Endothelial cell of umbilical vein (primary cell): ENCODE data around the gene CLDN14. TPM values are rescaled to one million over a fixed set of nuclear protein-coding genes. Genes with fewer than 3 reads are reported as not detected.
A peak's percentile ranks its signal among the peaks of the same experiment; 100 is the strongest.

Source experiments
- BruUV-seq: library from RNA; stranded (reverse); fragments of 400-500 nt; replicated peaks from 2 replicates; lab custom pipeline; 2021; lab: Mats Ljungman, UMichigan
- CTCF ChIA-PET: fragments of 300-600, 350-600 bp; sonication (Branson Sonifier 250); formaldehyde crosslinking; loops from one replicate; lab custom pipeline; 2021; ENCODE audit warnings: antibody characterized with exemption, inconsistent platforms; lab: Charles Lee
- POLR2A ChIA-PET: fragments of 300-600, 350-600 bp; sonication (Branson Sonifier 250); formaldehyde crosslinking; loops from one replicate; lab custom pipeline; 2021; ENCODE audit warnings: antibody characterized with exemption, inconsistent platforms; lab: Charles Lee
- DNase-seq: peaks from one replicate; pipeline ENCODE4 v3.0.0-alpha.2; 2011; ENCODE audit warnings: low read depth, low spot score
- FAIRE-seq: peaks from 2 replicates; lab custom pipeline; 2011; peaks lifted over from hg19 to GRCh38; lab: Jason Lieb, UNC
- H2AFZ ChIP-seq: 2 replicates; pipeline ENCODE4 v1.6.0; 2012; ENCODE audit warnings: low read depth, low read length, control low read depth, inconsistent platforms
- H3K27ac ChIP-seq: 2 replicates; pipeline ENCODE4 v1.5.1; 2011; ENCODE audit warnings: low read depth, mild to moderate bottlenecking, control low read depth, low read length, moderate library complexity; ENCODE audit not compliant: insufficient read depth
- H3K27me3 ChIP-seq, 2 experiments: 2 replicates each; pipeline versions ENCODE4 v1.6.0 to v1.6.1; 2011; ENCODE audit warnings: low read length in 2 of 2, mixed read lengths in 1 of 2; ENCODE audit not compliant: control insufficient read depth in 2 of 2, insufficient read depth in 2 of 2
- H3K36me3 ChIP-seq, 2 experiments: 2 replicates in 1 of 2; 3 replicates in 1 of 2; pipeline ENCODE4 v1.5.1; 2011; ENCODE audit warnings: low read length in 2 of 2, mild to moderate bottlenecking in 1 of 2, moderate library complexity in 1 of 2; ENCODE audit not compliant: control insufficient read depth in 2 of 2, insufficient read depth in 2 of 2; ENCODE audit errors: extremely low read depth in 1 of 2
- H3K4me1 ChIP-seq: 3 replicates; pipeline ENCODE4 v1.5.1; 2011; ENCODE audit warnings: mild to moderate bottlenecking, low read length; ENCODE audit not compliant: control insufficient read depth, insufficient read depth; ENCODE audit errors: extremely low read depth
- H3K4me2 ChIP-seq: 2 replicates; pipeline ENCODE4 v1.6.1; 2011; ENCODE audit warnings: low read length, control low read depth, mixed read lengths; ENCODE audit not compliant: insufficient read depth
- H3K4me3 ChIP-seq, 3 experiments: fragments of 200-600 bp in 1 of 3; sonication (generic), shearing (Covaris generic) in 1 of 3; replicated peaks in 1 of 3; 2 replicates each; pipeline ENCODE4 v1.5.1; 2011 to 2016; ENCODE audit warnings: control low read depth in 3 of 3, low read length in 3 of 3, mild to moderate bottlenecking in 2 of 3, inconsistent platforms in 1 of 3, low read depth in 1 of 3, moderate library complexity in 1 of 3; ENCODE audit not compliant: insufficient read depth in 1 of 3
- H3K79me2 ChIP-seq: 2 replicates; pipeline ENCODE4 v1.6.0; 2012; ENCODE audit warnings: low read length, inconsistent platforms; ENCODE audit not compliant: control insufficient read depth, insufficient read depth
- H3K9ac ChIP-seq: replicated peaks from 2 replicates; pipeline ENCODE3; 2011; ENCODE audit warnings: low read length, control low read depth; ENCODE audit not compliant: insufficient read depth; ENCODE audit errors: extremely low read depth
- H3K9me1 ChIP-seq: replicated peaks from 3 replicates; pipeline ENCODE4 v1.6.0; 2011; ENCODE audit warnings: mild to moderate bottlenecking, low read length; ENCODE audit not compliant: control insufficient read depth, insufficient read depth; ENCODE audit errors: extremely low read depth
- H3K9me3 ChIP-seq: replicated peaks from 2 replicates; pipeline ENCODE4 v1.5.1; 2012; ENCODE audit warnings: low read length, inconsistent platforms; ENCODE audit not compliant: control insufficient read depth, insufficient read depth
- H4K20me1 ChIP-seq: replicated peaks from 2 replicates; pipeline ENCODE3; 2011; ENCODE audit warnings: mild to moderate bottlenecking, low read length; ENCODE audit not compliant: control insufficient read depth, insufficient read depth; ENCODE audit errors: extremely low read depth
- CTCF ChIP-seq, 2 donors: IDR thresholded peaks; 1 replicate in 1 of 2; 2 replicates in 1 of 2; pipeline ENCODE4 v1.5.1; 2011; ENCODE audit warnings: low read length in 2 of 2, mild to moderate bottlenecking in 2 of 2, moderate library complexity in 2 of 2, control low read depth in 1 of 2, inconsistent platforms in 1 of 2, low read depth in 1 of 2; ENCODE audit not compliant: insufficient read depth in 1 of 2; ENCODE audit errors: extremely low read depth in 1 of 2
- EZH2 ChIP-seq: IDR thresholded peaks from 2 replicates; pipeline ENCODE4 v1.6.1; 2012; ENCODE audit warnings: borderline replicate concordance, low read depth, mild to moderate bottlenecking, moderate library complexity, low read length, inconsistent platforms; ENCODE audit not compliant: severe bottlenecking
- FOS ChIP-seq: IDR thresholded peaks from 2 replicates; pipeline ENCODE4 v1.6.1; 2011; ENCODE audit warnings: mild to moderate bottlenecking, low read length, moderate library complexity, borderline replicate concordance; ENCODE audit not compliant: insufficient read depth
- GATA2 ChIP-seq: IDR thresholded peaks from 2 replicates; pipeline ENCODE4 v1.7.0; 2011; ENCODE audit warnings: low read depth, mild to moderate bottlenecking, moderate library complexity, mixed read lengths, low read length; ENCODE audit not compliant: insufficient read length, insufficient read depth
- JUN ChIP-seq: IDR thresholded peaks from 2 replicates; pipeline ENCODE4 v1.6.1; 2011; ENCODE audit warnings: borderline replicate concordance, low read depth; ENCODE audit not compliant: insufficient read length, insufficient read depth
- MYC ChIP-seq: IDR thresholded peaks from one replicate; pipeline ENCODE4 v1.6.1; 2011; ENCODE audit warnings: mild to moderate bottlenecking, low read depth, low read length
- POLR2A ChIP-seq: IDR thresholded peaks from 2 replicates; pipeline ENCODE4 v1.6.1; 2012; ENCODE audit warnings: low read depth, mild to moderate bottlenecking, control low read depth, low read length
- POLR2AphosphoS5 ChIP-seq: IDR thresholded peaks from 2 replicates; pipeline ENCODE4 v1.6.1; 2012; ENCODE audit warnings: low read depth, mild to moderate bottlenecking, control low read depth, low read length, moderate library complexity; ENCODE audit not compliant: insufficient read depth
- dilution Hi-C: fragments of 300-500 bp; cut with MboI; formaldehyde crosslinking; loops from one replicate; pipeline ENCODE4 v1.15.0; 2019; ENCODE audit warnings: low sequenced_read_pairs; ENCODE audit not compliant: extremely low pct_ligation_motif_present
- intact Hi-C: fragments of 100-400 bp; cut with micrococcal nuclease; formaldehyde crosslinking; loops from one replicate; pipeline ENCODE4 v1.10.0; 2022
- polyA plus RNA-seq, 4 experiments: library from polyadenylated mRNA; depleted of rRNA in 3 of 4; stranded (reverse) in 3 of 4; unstranded in 1 of 4; fragments of >200 nt; gene quantifications; 2 replicates each; pipeline versions ENCODE4 v1.2.1 to v1.2.3, GENCODE V29; 2011 to 2012; ENCODE audit warnings: missing spikeins in 1 of 4
- total RNA-seq: library from RNA; stranded (reverse); gene quantifications from 2 replicates; pipeline ENCODE4 v1.2.3, GENCODE V29; 2021
- TF ChIP-seq, protein P1 (sequence below): IDR thresholded peaks from 2 replicates; pipeline ENCODE4 v1.6.1; 2011; ENCODE audit not compliant: insufficient read depth, insufficient read length

CLDN14 gene
- total and polyA plus RNA-seq, 2 donors (not counting 3 experiments of a cell fraction or from before 2014, with no cell fraction given) = 1.0 to 2.5 TPM

DNA sequence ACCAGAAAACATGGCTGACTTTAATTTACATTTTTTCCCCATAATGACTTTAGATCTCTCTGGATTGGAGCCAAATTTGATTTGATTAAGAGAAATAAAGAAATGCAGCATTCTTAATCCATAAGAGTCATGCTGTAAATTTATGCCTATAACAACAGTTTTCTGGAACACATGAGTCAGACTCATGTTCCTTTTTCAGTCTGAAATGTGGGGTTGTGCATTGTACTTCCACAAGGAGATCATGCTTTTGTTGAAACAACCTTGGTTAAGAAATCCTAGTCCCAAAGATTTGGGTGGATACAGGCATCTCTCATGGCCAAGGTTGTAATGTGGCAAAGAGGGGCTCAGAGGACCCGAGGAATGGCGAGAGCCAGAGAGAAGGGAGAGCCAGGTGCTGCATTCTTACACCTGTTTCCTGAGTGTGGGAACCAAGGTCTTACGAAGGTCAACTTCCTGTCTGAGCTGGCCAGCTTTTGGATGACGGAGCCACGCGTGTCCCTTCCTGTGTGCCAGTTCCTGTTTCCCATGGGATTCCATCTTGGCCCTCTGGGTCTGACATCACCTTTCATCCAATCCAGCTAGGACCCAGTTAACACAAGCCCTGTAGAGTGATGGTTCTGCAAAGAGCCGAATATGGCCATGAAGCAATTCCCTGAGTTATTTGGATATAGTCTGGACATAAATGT, 23.1 kb downstream of the CLDN14 start:
- H3K9me1 ChIP-seq = no peaks in the 10 kb centered on the region
- H3K9me3 ChIP-seq = no peaks in the 10 kb centered on the region
- BruUV-seq = TSS peak; percentile 88
- TF ChIP-seq POLR2AphosphoS5 = peak; percentile 96
- no peak for TF ChIP-seq EZH2
- no peak for TF ChIP-seq CTCF (IDR thresholded peaks at IDR 0.05; ENCODE audit: extremely low read depth in 1 of 2, insufficient read depth in 1 of 2, low read depth in 1 of 2, low read length in 2 of 2)
- TF ChIP-seq FOS = peak; percentile 96
- TF ChIP-seq MYC = peak; percentile 28
- TF ChIP-seq GATA2 = peak; percentile 80
- peak; percentile 70 for TF ChIP-seq POLR2A
- TF ChIP-seq, protein P1, sequence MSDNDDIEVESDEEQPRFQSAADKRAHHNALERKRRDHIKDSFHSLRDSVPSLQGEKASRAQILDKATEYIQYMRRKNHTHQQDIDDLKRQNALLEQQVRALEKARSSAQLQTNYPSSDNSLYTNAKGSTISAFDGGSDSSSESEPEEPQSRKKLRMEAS = no peak
- TF ChIP-seq JUN = peak; percentile 92
- intact Hi-C loops (loop anchor here (1.0 kb wide), 1 partner anchor 27 kb away; no protein-coding TSS in a partner anchor), dilution Hi-C loops (no loop called here)
- no peaks in the 10 kb centered on the region for H4K20me1 ChIP-seq
- no peak overlapping the region for H2AFZ ChIP-seq
- POLR2A ChIA-PET = interaction anchor here (0.8 to 2.0 kb wide), 2 partner anchors 27 to 29 kb away, joined by 3 to 7 read pairs; no protein-coding TSS in a partner anchor
- H3K4me3 ChIP-seq = no peak overlapping the region
- peak overlapping the region; percentile 19 for H3K4me2 ChIP-seq
- CTCF ChIA-PET = interaction anchor here (0.9 to 1.4 kb wide), 5 partner anchors 8 to 35 kb away, joined by 3 to 6 read pairs (median 4); no protein-coding TSS in a partner anchor
- H3K27me3 ChIP-seq = no peaks in the 10 kb centered on the region
- FAIRE-seq (peak; percentile 92), DNase-seq (peak; percentile 98)
- H3K79me2 ChIP-seq = peaks cover 73% of the 10 kb centered on the region
- peaks cover 47% of the 10 kb centered on the region for H3K4me1 ChIP-seq
- peak overlapping the region; percentile 39 for H3K9ac ChIP-seq
- H3K27ac ChIP-seq = peak overlapping the region; percentile 97
- peaks cover 3 to 10% of the 10 kb centered on the region in 2 experiments for H3K36me3 ChIP-seq
